ENCODE results near the gene P2RY10. TPM values are rescaled to one million over a fixed set of nuclear protein-coding genes. Genes with fewer than 3 reads are reported as not detected.

Gene P2RY10
- total and polyA plus RNA-seq, 2 of the 8 experiments (the other 6 are each of a cell fraction or from before 2014, with no cell fraction given) = not detected

DNA sequence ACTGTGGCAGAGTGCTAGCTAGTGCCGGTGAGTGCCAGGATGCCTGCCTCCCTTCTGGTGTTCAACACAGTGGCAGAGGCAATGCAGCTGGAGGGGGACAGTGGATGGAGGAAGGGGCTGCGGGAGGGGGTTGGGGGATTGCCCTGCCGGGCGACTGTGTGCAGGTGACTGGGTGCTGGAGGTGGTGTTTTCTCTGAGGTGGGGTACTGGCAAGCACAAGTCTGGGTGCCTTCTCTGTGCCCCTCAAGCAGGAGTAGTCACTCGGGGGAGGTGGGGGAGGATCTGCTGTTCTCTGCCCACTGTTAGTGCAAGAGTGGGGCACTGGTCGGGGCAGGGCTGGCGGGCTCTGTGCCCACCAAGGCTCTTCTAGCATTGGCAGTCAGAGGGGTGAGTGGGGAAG is 10.3 kb upstream of the P2RY10 start (continued):
- TF ChIP-seq SP4 (IDR thresholded peaks at IDR 0.05; ENCODE audit: low read length) = no peak

- H2BK15ac ChIP-seq (ENCODE audit: low read length) = no peak overlapping the region
- TF ChIP-seq SIRT6 (IDR thresholded peaks at IDR 0.05; ENCODE audit: low read length) = no peak
- no peak for TF ChIP-seq RBBP5 (IDR thresholded peaks at IDR 0.05; ENCODE audit: borderline replicate concordance, low read depth, low read length)
- TF ChIP-seq TEAD4 (IDR thresholded peaks at IDR 0.05; ENCODE audit: low read depth, low read length) = no peak
- TF ChIP-seq KDM1A (IDR thresholded peaks at IDR 0.05; ENCODE audit: borderline replicate concordance, low read length) = no peak
- TF ChIP-seq, protein P1, sequence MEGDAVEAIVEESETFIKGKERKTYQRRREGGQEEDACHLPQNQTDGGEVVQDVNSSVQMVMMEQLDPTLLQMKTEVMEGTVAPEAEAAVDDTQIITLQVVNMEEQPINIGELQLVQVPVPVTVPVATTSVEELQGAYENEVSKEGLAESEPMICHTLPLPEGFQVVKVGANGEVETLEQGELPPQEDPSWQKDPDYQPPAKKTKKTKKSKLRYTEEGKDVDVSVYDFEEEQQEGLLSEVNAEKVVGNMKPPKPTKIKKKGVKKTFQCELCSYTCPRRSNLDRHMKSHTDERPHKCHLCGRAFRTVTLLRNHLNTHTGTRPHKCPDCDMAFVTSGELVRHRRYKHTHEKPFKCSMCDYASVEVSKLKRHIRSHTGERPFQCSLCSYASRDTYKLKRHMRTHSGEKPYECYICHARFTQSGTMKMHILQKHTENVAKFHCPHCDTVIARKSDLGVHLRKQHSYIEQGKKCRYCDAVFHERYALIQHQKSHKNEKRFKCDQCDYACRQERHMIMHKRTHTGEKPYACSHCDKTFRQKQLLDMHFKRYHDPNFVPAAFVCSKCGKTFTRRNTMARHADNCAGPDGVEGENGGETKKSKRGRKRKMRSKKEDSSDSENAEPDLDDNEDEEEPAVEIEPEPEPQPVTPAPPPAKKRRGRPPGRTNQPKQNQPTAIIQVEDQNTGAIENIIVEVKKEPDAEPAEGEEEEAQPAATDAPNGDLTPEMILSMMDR (IDR thresholded peaks at IDR 0.05; ENCODE audit: control extremely low read depth in 1 of 3, insufficient read depth in 1 of 3, low read depth in 1 of 3, low read length in 3 of 3) = no peak
- no peak overlapping the region for H2AFZ ChIP-seq (ENCODE audit: low read length)
- no peak overlapping the region for H2BK5ac ChIP-seq (ENCODE audit: low read depth, low read length)
- no peaks in the 10 kb centered on the region for H3K23me2 ChIP-seq (ENCODE audit: low read depth, low read length)
- H3K9me3 ChIP-seq (ENCODE audit: insufficient read depth in 2 of 2, low read depth in 1 of 2, low read length in 1 of 2) = no peaks in the 10 kb centered on the region
- H4K8ac ChIP-seq (ENCODE audit: extremely low read depth, insufficient read depth, low read length) = no peak overlapping the region
- H3K4me1 ChIP-seq (replicated peaks in 1 of 4; ENCODE audit: control insufficient read depth in 3 of 4, insufficient read depth in 4 of 4, low read length in 3 of 4) = no peaks in the 10 kb centered on the region
- FAIRE-seq = no peak
- no peaks in the 10 kb centered on the region for H4K20me1 ChIP-seq (replicated peaks in 1 of 2; ENCODE audit: control insufficient read depth in 1 of 2, insufficient read depth in 2 of 2, low read length in 2 of 2)
- no peak for DNase-seq (ENCODE audit: low read depth in 1 of 2, low spot score in 2 of 2)
- H2AK5ac ChIP-seq (ENCODE audit: low read depth, low read length) = no peak overlapping the region
- no peaks in the 10 kb centered on the region for H3K27me3 ChIP-seq (replicated peaks in 1 of 4; ENCODE audit: control insufficient read depth in 3 of 4, extremely low read depth in 1 of 4, insufficient read depth in 3 of 4, low read length in 3 of 4)
- H3K23ac ChIP-seq (ENCODE audit: insufficient read length) = no peak overlapping the region
- H3K27ac ChIP-seq (ENCODE audit: low read depth, low read length) = no peak overlapping the region
- H3K4me2 ChIP-seq (ENCODE audit: insufficient read depth in 1 of 2, low read depth in 2 of 2, low read length in 2 of 2) = no peak overlapping the region
- no peak overlapping the region for H3K18ac ChIP-seq (ENCODE audit: extremely low read depth, low read length)
- H3K79me1 ChIP-seq (ENCODE audit: low read depth, low read length) = no peaks in the 10 kb centered on the region
- H3K79me2 ChIP-seq (ENCODE audit: control insufficient read depth in 1 of 2, insufficient read depth in 2 of 2, low read length in 2 of 2) = no peaks in the 10 kb centered on the region
- WGBS, 2 experiments (ENCODE audit: extremely low coverage in 1 of 2, insufficient coverage in 1 of 2, insufficient read length in 1 of 2, insufficient replicate concordance in 2 of 2, low coverage in 1 of 2, low lambda C conversion rate in 2 of 2, missing lambda C conversion rate in 1 of 2) = 94% methylated on average over 3 of the region's 3 CpGs; no CpG with 5 or more reads in 1 of the 2 experiments
- H3K14ac ChIP-seq (ENCODE audit: insufficient read length) = no peak overlapping the region
- H2BK120ac ChIP-seq (replicated peaks; ENCODE audit: low read depth, low read length) = no peak overlapping the region
- H2BK20ac ChIP-seq (ENCODE audit: low read length) = no peak overlapping the region
- ChIA-PET CTCF (ENCODE audit: partially characterized antibody) (no interaction called here), POLR2A (ENCODE audit: partially characterized antibody) (no interaction called here)
- H3K4ac ChIP-seq (replicated peaks; ENCODE audit: insufficient read length, low read depth, low read length) = no peak overlapping the region
- no peak overlapping the region for H3K4me3 ChIP-seq (ENCODE audit: extremely low read depth in 1 of 4, insufficient read depth in 2 of 4, low read depth in 3 of 4, low read length in 4 of 4)
- H2BK12ac ChIP-seq (ENCODE audit: low read depth, low read length) = no peak overlapping the region
- H3K56ac ChIP-seq (replicated peaks; ENCODE audit: insufficient read length, low read depth, low read length) = no peak overlapping the region
- no peak overlapping the region for H4K91ac ChIP-seq (replicated peaks; ENCODE audit: insufficient read length, low read length)
- H3K9ac ChIP-seq (replicated peaks in 1 of 4; ENCODE audit: extremely low read depth in 1 of 4, low read depth in 3 of 4, low read length in 3 of 4) = no peak overlapping the region
- H3K36me3 ChIP-seq (ENCODE audit: control insufficient read depth in 2 of 4, insufficient read depth in 4 of 4, low read length in 3 of 4) = no peaks in the 10 kb centered on the region
- H4K5ac ChIP-seq (ENCODE audit: insufficient read length, low read depth, low read length) = no peak overlapping the region
Measured at GRCh38 chrX:78944351-78944750, 840 bp upstream of the P2RY10 start.

Data from H1 (cell line).